Colon (tissue), 2 donors: ENCODE data around the gene ZSCAN10.
"Not testable (repeated sequence)": the region's sequence is repeated elsewhere in the genome, so short reads cannot be mapped to it uniquely, and the experiment has no call there.

Experiments used
- FAIRE-seq: peaks from 2 replicates; lab custom pipeline; 2012; peaks lifted over from hg19 to GRCh38; lab: Jason Lieb, UNC
- donor health status: control.
- donor health status: control.

ZSCAN10 gene

DNA sequence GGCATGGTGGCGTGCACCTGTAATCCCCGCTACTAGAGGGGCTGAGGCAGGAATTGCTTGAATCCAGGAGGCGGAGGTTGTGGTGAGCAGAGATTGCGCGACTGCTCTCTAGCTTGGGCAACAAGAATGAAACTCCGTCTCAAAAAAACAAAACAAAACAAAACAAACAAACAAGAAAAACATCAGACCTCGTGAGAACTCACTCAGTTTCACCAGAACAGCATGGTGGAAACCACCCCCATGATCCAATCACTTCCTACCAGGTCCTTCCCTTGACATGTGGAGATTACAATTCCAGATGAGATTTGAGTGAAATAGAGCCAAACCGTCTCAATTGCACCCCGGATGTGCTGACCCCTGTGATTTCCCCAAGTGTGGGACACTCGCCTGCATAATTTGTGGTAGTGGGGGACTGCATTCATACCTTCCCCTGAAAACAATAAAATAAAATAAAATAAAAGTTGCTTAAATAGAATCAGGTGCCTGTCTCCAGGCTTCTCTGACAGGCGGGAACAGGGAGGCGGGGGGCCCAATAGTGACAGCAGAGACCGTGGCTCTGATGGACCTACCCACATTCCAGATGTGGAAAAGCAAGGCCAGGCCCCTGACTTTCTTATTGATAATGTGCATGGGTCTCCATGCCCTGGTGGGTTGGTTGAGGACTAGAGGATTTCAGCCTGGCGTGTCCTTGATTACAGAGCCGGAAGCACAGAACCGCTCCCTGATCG, 13.1 kb downstream of the ZSCAN10 start:
- no peak for FAIRE-seq

DNA sequence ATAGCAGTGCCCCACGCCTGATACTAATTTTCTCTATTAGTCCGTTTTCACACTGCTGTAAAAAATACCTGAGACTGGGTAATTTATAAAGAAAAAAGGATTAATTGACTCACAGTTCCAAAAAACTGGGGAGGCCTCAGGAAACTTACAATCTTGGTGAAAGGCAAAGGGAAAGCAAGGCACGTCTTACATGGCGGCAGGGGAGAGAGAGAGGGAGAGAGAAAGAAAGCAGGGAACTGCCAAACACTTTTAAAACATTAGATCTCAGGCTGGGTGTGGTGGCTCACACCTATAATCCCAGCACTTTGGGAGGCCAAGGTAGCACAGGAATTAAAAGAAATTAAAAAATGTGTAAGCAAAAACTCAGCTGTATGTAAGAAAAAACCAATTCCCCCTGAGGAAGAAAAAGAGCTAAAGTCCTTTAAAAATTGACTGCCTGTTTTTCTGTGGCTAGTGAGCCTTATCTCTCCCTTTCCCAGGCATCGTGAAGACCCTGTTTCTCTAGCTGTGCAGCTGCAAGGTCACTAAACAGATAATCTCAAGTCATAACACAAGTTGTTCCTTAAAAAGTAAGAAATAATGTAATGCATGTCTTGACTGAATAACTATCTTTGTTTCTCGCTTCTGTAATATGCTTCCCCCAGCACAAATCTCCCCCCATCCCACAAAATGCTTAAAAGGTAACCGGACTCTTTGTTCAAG, 14.0 kb downstream of the ZSCAN10 start:
- no peak for FAIRE-seq

DNA sequence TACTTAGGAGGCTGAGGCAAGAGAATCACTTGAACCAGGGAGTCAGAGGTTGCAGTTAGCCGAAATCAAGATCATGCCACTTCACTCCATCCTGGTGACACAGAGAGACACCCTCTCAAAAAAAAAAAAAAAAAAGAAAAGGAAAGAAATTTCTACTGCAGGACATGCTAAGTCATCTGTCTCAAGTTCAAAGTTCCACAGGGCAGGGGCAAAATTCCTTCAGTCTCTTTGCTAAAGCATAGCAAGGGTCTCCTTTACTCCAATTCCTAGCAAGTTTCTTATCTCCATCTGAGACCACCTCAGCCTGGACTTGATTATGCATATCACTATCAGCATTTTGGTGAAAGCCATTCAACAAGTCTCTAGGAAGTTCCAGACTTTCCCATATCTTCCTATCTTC, 14.6 kb downstream of the ZSCAN10 start:
- no peak for FAIRE-seq

DNA sequence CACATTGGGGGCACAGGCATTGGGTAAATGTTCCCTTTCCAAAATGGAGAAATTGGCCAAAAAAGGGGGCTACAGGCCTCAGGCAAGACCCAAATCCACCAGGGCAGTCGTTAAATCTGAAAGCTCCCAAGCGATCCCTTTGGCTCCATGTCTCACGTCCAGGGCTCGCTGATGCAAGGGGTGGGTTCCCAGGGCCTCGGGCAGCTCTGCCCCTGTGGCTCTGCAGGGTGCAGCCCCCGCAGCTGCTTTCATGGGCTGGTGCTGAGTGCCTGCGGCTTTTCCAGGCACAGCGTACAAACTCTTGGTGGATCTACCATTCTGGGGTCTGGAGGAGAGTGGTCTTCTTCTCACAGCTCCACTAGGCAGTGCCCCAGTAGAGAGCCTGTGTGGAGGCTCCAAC, 15.7 kb downstream of the ZSCAN10 start:
- not testable (repeated sequence) for FAIRE-seq

GRCh38 chr16:3081957-3082356, 17.1 kb downstream of the ZSCAN10 start:
- FAIRE-seq, result not testable (repeated sequence)

DNA sequence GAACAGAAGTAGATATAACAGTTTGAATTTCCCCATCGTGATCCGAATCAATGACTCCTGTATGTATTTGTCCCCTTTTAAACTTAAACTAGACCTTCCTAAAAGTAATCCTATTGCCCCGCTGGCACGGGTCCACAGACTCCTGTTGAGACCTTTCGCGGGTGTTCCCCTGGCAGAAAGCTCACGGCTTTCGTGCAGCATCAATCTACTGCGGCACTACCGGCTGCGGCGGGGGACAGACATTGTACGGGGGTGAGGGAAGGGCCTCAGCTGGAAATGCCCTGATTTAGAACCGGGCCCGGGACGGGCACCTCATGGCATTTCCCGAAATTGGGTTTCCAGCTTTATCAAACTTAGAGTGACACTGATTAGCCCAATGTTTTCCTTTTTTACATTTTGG, 19.1 kb downstream of the ZSCAN10 start:
- no peak for FAIRE-seq

- no peak for FAIRE-seq
These were observed 22.5 kb downstream of the ZSCAN10 start for GRCh38 chr16:3076577-3076976.

- not testable (repeated sequence) for FAIRE-seq
These were observed 23.1 kb downstream of the ZSCAN10 start for GRCh38 chr16:3075946-3076345.

DNA sequence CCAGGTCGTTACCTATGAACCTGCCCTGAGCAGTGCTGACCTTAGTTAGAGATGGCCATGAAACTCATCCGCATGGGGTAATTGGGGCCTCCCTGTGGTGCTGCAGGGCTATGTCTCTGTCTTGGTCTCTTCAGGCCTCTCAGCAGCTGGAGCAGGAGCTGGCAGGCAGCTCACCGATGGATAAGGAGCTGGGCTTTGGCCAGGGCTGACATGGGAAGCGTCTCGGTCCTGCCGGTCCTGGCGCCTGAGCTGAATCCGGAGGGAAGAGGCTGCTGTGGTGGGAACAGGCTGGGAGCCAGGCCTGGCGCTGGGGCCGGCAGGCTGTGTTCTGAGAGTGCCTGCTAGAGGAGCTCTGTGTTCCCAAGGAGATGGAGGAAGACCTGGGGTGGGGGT, 23.6 kb downstream of the ZSCAN10 start:
- no peak for FAIRE-seq

GRCh38 chr16:3074860-3075522, 24.1 kb downstream of the ZSCAN10 start:
- FAIRE-seq, result no peak

DNA sequence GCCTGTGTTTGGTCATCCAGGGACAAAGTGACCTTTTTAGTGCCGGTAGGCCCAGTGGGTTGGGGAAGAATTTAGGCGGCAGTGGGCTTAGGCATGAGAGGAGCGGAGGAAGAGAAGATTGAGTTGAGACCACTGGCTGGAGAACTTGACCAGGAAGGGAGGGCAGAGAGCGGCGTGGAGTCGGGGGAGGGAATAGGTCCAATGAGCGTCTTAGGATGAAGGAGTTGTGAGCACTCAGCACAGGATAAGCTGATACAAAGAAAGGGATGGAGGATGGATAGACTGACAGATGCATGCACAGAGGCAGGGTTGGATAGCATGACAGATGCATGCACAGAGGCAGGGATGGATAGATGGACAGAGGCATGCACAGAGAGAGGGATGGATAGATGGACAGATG, 25.6 kb downstream of the ZSCAN10 start:
- FAIRE-seq, result no peak

DNA sequence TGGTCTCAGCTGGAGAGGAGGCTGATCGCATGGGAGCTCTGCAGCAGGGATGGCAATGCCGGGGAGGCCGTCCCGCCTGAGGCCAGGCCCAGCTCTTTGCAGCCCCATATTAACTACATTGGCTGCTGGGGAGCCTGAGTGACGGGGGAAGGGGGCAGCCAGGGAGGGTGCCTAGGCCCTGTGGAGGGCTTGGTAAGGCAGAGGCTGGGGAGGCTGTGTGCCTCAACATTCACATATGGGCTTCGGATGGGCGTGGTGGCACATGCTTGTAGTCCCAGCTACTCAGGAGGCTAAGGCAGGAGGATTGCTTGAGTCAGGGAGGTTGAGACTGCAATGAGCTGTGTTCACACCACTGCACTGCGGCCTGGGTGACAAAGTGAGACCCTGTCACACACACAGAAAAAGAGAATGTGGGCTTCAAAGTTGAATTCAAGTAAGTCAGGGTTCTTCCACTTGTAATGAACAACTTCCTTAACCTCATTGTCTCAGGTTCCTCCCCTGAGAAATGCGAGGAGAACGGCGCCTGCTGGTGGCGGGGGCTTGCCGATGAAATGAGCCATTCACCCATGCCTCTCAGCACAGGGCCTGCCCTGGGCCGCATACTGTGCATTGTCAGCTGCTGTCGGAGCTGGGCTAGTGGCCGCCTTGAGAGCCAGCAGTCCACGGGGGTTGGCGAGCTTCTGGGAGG, 26.4 kb downstream of the ZSCAN10 start:
- not testable (repeated sequence) for FAIRE-seq

DNA sequence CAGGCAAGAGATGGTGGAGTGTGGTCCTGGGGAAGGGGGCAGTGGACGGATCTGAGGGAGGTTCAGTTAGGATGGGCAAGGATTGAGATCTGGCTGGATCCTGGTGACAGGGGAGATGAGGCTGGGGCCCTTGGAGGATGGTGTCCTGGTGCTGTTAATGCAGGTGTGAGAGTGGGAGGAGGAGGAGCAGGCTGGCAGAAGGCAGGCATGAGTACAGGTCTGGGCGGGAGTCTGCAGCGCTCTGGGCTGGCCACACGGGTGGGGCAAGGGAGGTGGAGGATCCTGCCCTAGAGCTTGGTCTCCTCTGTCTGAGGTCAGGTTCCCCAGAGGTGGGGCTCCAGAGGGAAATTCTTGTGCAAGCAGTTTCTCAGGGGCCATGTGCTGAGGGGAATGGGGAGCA, 26.9 kb downstream of the ZSCAN10 start:
- not testable (repeated sequence) for FAIRE-seq

GRCh38 chr16:3071655-3072054, 27.4 kb downstream of the ZSCAN10 start:
- no peak for FAIRE-seq

DNA sequence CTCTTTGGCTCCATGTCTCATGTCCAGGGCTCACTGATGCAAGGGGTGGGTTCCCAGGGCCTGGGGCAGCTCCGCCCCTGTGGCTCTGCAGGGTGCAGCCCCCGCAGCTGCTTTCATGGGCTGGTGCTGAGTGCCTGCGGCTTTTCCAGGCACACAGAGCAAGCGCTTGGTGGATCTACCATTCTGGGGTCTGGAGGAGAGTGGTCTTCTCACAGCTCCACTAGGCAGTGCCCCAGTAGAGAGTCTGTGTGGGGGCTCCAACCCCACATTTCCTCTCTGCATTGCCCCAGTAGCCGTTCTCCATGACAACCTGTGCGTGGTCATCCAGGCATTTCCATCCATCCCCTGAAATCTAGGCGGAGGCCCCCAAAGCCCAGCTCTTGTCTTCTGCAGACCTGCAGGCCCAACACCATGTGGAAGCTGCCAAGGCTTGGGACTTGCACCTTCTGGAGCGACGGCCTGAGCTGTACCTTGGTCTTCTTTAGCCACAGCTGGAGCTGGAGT, 28.4 kb downstream of the ZSCAN10 start:
- no peak for FAIRE-seq

DNA sequence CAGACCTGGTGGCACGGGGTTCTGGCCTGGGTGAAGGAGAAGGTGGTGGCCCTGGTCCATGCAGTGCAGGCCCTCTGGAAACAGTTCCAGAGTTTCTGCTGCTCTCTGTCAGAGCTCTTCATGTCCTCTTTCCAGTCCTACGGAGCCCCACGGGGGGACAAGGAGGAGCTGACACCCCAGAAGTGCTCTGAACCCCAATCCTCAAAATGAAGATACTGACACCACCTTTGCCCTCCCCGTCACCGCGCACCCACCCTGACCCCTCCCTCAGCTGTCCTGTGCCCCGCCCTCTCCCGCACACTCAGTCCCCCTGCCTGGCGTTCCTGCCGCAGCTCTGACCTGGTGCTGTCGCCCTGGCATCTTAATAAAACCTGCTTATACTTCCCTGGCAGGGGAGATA, 29.9 kb downstream of the ZSCAN10 start:
- not testable (repeated sequence) for FAIRE-seq

GRCh38 chr16:3068487-3068886, 30.6 kb downstream of the ZSCAN10 start:
- no peak for FAIRE-seq

DNA sequence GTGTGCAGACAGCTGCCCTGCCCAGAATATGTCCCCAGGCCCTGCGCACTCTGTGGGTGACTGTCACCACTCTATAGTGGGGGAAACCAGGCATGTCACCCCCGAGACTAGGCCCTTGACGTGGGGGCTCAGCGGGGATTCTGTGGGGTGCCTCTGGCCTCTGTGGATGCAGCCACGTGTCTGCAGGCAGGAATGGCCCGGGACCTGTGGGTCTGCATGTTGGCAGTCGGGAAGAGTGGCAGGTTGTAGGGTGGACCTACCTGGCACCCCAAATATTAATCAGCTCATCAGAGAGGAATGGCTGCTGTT, 32.7 kb downstream of the ZSCAN10 start:
- no peak for FAIRE-seq

- no peak for FAIRE-seq
These were observed 33.2 kb downstream of the ZSCAN10 start for GRCh38 chr16:3065742-3066439.

DNA sequence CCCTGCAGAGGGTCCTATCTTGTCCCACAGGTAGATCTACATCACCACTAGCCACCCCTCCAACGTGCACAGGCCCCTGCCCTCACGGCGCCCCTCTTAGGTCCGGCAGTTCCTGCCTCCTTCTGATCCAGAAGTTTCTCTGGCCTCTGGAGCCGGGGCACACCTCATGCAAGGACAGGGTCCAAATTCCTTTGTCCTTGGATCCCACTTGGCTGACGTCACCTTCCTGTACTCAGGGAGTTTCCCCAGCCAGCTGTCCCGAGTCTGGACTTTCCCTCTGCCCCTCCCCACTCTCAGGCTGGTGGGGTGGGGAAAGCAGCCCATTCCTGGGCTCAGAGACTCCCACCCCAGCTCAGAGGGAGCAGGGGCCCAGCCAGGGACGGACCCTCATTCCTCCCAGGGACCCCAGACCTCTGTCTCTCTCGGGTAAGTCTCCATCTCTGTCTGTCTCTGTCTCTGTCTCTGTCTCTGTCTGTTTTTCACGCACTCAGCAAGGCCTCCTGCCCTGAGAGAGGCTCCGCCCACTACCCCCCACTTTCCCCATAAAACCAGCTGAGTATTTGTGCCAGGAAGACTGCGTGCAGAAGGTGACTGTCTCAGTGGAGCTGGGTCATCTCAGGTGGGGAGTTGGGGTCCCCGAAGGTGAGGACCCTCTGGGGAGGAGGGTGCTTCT, 33.9 kb downstream of the ZSCAN10 start, which contains the start of gene IL32:
Gene IL32, plus strand, starts transcription at position 572 of the 673 bp plus-strand sequence. CDS start 172 bp downstream, outside the sequence.
- no peak for FAIRE-seq
